Stimulated activated CD4-positive, alpha-beta T cell treated with anti-CD3 and anti-CD28 coated beads, TNF-alpha, amount 100 ng/mL, for 4 hours (primary cell): ENCODE results near the gene LCN15.
"Not testable (repeated sequence)": the region's sequence is repeated elsewhere in the genome, so short reads cannot be mapped to it uniquely, and the experiment has no call there.

Source experiments
- DNase-seq, 3 experiments: peaks; one replicate each; pipeline ENCODE4 v3.0.0-alpha.2; 2020; ENCODE audit warnings: low read depth in 3 of 3

LCN15 gene

GRCh38 chr9:136764301-136764891 lies at the start of gene LCN15:
LCN15 (minus strand) TSS chr9:136764518; CDS start chr9:136764488, 30 bp downstream.
- no peak for DNase-seq

- DNase-seq: no peak
Measured at GRCh38 chr9:136808806-136809158, 44.5 kb upstream of the LCN15 start.

- DNase-seq: peak in 2 of 3 experiments; percentile 28 to 42
Measured at GRCh38 chr9:136808075-136808805, 43.9 kb upstream of the LCN15 start.

GRCh38 chr9:136807281-136808074 lies 43.2 kb upstream of the LCN15 start, which contains the start of gene RABL6:
RABL6 (plus strand) TSS chr9:136807948; CDS start chr9:136808197, 249 bp downstream.
- peak; percentile 66 to 77 (median 70) for DNase-seq

- no peak for DNase-seq
Measured at GRCh38 chr9:136806631-136807201, 42.4 kb upstream of the LCN15 start.

- no peak for DNase-seq
Measured at GRCh38 chr9:136806067-136806466, 41.7 kb upstream of the LCN15 start.

- no peak for DNase-seq
Measured at GRCh38 chr9:136805207-136805740, 41.0 kb upstream of the LCN15 start.

- no peak for DNase-seq
Measured at GRCh38 chr9:136804509-136805206, 40.3 kb upstream of the LCN15 start.

GRCh38 chr9:136803551-136804508 lies 39.5 kb upstream of the LCN15 start:
- no peak for DNase-seq

- not testable (repeated sequence) for DNase-seq
Measured at GRCh38 chr9:136803009-136803550, 38.8 kb upstream of the LCN15 start.

- DNase-seq: no peak
Measured at GRCh38 chr9:136802321-136802720, 38.0 kb upstream of the LCN15 start.

GRCh38 chr9:136799854-136800657 lies 35.7 kb upstream of the LCN15 start:
- DNase-seq: peak; percentile 83 to 84 (median 83)

- DNase-seq: no peak
Measured at GRCh38 chr9:136799079-136799853, 34.9 kb upstream of the LCN15 start.

GRCh38 chr9:136798708-136799078 lies 34.4 kb upstream of the LCN15 start:
- DNase-seq: no peak

- not testable (repeated sequence) for DNase-seq
Measured at GRCh38 chr9:136796775-136797347, 32.5 kb upstream of the LCN15 start.

GRCh38 chr9:136796238-136796774 lies 32.0 kb upstream of the LCN15 start, which contains the start of gene CCDC183:
CCDC183 (plus strand) TSS chr9:136796338; CDS start chr9:136796398, 60 bp downstream.
- no peak for DNase-seq

- no peak for DNase-seq
Measured at GRCh38 chr9:136795000-136795348, 30.7 kb upstream of the LCN15 start.
